Measurements from ENCODE around the gene DLGAP1. TPM values are rescaled to one million over a fixed set of nuclear protein-coding genes. Genes with fewer than 3 reads are reported as not detected.

DLGAP1 gene
- total and polyA plus RNA-seq, 4 donors: 0.06 to 1.2 (median 0.17) TPM; not detected in 1

DNA sequence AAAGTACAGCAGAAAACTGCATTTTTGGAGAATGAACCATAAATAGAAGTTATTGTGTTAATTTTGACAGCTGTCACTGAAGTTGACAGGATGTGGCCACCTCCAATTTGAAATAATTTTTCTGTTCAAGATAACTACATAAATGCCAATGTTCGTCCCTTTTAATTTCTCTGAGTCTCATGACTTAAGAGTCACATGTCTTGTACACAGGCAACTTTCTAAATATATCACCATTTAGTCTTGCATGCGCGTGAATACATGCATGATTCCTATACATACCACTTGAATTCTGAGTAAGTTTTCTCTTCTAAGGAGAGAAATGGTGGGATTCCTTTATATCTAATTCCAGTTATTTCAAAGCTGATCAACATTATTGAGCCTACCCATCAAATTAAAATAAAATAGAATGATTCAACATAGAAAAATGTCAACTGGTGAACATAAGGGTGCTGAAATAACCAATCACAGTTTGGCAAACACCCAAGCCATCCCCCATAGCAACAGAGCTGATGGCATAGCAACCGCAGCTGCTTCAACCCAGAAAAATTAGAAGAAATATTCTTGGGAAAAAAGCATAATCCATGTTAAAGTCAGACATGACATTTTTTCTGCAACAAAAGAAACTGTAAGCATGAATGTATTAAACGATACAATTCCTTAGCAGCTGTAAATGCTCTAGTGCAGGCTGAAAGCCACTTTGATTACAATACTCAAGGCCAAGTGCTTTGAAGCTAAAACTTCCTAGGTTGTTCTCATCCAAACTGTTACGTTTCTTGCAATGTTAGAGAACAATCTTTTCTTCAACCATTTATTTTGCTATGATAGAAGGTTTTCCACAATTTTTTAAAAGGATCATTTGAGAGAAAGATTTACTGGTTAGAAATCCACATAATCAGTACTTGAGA, 282.7 kb downstream of the DLGAP1 start:
- no peak overlapping the region for H3K4me3 ChIP-seq (ENCODE audit: low read depth in 1 of 3, low read length in 3 of 3)
- 86% methylated on average over 6 of the region's 6 CpGs for WGBS
- TF ChIP-seq, protein P1, sequence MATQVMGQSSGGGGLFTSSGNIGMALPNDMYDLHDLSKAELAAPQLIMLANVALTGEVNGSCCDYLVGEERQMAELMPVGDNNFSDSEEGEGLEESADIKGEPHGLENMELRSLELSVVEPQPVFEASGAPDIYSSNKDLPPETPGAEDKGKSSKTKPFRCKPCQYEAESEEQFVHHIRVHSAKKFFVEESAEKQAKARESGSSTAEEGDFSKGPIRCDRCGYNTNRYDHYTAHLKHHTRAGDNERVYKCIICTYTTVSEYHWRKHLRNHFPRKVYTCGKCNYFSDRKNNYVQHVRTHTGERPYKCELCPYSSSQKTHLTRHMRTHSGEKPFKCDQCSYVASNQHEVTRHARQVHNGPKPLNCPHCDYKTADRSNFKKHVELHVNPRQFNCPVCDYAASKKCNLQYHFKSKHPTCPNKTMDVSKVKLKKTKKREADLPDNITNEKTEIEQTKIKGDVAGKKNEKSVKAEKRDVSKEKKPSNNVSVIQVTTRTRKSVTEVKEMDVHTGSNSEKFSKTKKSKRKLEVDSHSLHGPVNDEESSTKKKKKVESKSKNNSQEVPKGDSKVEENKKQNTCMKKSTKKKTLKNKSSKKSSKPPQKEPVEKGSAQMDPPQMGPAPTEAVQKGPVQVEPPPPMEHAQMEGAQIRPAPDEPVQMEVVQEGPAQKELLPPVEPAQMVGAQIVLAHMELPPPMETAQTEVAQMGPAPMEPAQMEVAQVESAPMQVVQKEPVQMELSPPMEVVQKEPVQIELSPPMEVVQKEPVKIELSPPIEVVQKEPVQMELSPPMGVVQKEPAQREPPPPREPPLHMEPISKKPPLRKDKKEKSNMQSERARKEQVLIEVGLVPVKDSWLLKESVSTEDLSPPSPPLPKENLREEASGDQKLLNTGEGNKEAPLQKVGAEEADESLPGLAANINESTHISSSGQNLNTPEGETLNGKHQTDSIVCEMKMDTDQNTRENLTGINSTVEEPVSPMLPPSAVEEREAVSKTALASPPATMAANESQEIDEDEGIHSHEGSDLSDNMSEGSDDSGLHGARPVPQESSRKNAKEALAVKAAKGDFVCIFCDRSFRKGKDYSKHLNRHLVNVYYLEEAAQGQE (IDR thresholded peaks at IDR 0.05): no peak
- TF ChIP-seq, protein P2, sequence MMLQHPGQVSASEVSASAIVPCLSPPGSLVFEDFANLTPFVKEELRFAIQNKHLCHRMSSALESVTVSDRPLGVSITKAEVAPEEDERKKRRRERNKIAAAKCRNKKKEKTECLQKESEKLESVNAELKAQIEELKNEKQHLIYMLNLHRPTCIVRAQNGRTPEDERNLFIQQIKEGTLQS (IDR thresholded peaks at IDR 0.05): no peak
- no peak for TF ChIP-seq YY1 (IDR thresholded peaks at IDR 0.05)
- TF ChIP-seq, protein P3, sequence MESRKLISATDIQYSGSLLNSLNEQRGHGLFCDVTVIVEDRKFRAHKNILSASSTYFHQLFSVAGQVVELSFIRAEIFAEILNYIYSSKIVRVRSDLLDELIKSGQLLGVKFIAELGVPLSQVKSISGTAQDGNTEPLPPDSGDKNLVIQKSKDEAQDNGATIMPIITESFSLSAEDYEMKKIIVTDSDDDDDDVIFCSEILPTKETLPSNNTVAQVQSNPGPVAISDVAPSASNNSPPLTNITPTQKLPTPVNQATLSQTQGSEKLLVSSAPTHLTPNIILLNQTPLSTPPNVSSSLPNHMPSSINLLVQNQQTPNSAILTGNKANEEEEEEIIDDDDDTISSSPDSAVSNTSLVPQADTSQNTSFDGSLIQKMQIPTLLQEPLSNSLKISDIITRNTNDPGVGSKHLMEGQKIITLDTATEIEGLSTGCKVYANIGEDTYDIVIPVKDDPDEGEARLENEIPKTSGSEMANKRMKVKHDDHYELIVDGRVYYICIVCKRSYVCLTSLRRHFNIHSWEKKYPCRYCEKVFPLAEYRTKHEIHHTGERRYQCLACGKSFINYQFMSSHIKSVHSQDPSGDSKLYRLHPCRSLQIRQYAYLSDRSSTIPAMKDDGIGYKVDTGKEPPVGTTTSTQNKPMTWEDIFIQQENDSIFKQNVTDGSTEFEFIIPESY (IDR thresholded peaks at IDR 0.05): no peak
- H3K4me1 ChIP-seq (ENCODE audit: control insufficient read depth in 4 of 4, insufficient read depth in 4 of 4, low read length in 3 of 4): no peaks in the 10 kb centered on the region
- H3K36me3 ChIP-seq (ENCODE audit: control insufficient read depth in 4 of 4, insufficient read depth in 3 of 4, low read depth in 1 of 4, low read length in 3 of 4): no peaks in the 10 kb centered on the region
- no peak for DNase-seq (ENCODE audit: low spot score)
- peaks cover 0 to 3% (median 0%) of the 10 kb centered on the region in 4 donors for H3K27me3 ChIP-seq (ENCODE audit: control insufficient read depth in 4 of 4, insufficient read depth in 4 of 4, low read length in 3 of 4)
- no peaks in the 10 kb centered on the region for H3K9me3 ChIP-seq (ENCODE audit: control insufficient read depth in 4 of 4, low read length in 3 of 4)
- no peak overlapping the region for H3K27ac ChIP-seq (ENCODE audit: low read depth in 1 of 2, low read length in 2 of 2)
- no peak overlapping the region for H3K9ac ChIP-seq (ENCODE audit: low read depth in 1 of 2, low read length in 2 of 2)

DNA sequence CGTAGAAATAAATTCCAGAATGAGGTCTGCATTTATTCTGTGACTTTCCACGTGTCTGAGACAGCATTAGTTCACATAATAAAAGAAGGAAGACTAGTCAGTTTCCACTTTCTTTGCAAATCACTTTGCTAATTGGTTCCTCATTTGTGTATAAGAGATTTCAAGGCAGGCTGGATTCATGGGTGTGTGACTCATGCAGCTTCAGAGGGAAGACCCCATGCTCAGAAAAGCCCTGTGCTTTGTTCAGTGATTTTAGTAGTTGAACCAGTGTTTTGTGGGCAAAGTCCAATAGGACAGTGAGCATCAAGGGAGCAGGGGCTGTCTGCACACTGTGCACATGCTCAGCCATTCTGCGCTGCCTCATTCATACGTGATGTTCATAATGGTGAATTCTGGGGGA, 297.8 kb downstream of the DLGAP1 start:
- WGBS: 75% methylated on average over 4 of the region's 4 CpGs
- DNase-seq (ENCODE audit: low spot score): no peak
- TF ChIP-seq NR2F2 (IDR thresholded peaks at IDR 0.05) (no peak), RXRA (IDR thresholded peaks at IDR 0.05) (no peak), SP1 (IDR thresholded peaks at IDR 0.05) (no peak)
- no peaks in the 10 kb centered on the region for H3K36me3 ChIP-seq (ENCODE audit: control insufficient read depth in 4 of 4, insufficient read depth in 3 of 4, low read depth in 1 of 4, low read length in 3 of 4)
- no peak overlapping the region for H3K27ac ChIP-seq (ENCODE audit: low read depth in 1 of 2, low read length in 2 of 2)
- H3K4me1 ChIP-seq (ENCODE audit: control insufficient read depth in 4 of 4, insufficient read depth in 4 of 4, low read length in 3 of 4): no peaks in the 10 kb centered on the region
- H3K9ac ChIP-seq (ENCODE audit: low read depth in 1 of 2, low read length in 2 of 2): no peak overlapping the region
- H3K27me3 ChIP-seq (ENCODE audit: control insufficient read depth in 4 of 4, insufficient read depth in 4 of 4, low read length in 3 of 4): no peaks in the 10 kb centered on the region
- H3K4me3 ChIP-seq (ENCODE audit: low read depth in 1 of 3, low read length in 3 of 3): no peak overlapping the region
- no peaks in the 10 kb centered on the region for H3K9me3 ChIP-seq (ENCODE audit: control insufficient read depth in 4 of 4, low read length in 3 of 4)

DNA sequence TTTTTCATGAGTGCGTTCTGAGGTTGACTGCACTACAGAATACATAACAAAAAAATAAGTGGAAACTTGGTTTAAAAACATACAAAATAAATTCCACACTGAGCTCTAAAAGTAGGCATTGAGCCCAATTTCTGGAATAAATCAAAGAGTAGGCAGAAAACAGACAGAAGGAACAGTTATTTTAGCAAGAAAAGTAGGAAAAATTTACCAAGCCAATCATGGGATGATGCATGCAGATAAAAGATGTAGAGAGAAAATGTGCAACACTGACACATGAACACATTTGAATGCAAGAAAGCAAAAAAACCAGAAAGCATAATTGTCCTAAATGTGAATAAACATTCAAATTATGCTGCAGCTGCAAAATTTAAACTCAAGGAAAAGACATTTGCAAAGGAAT, 308.3 kb downstream of the DLGAP1 start:
- H3K36me3 ChIP-seq (ENCODE audit: control insufficient read depth in 4 of 4, insufficient read depth in 3 of 4, low read depth in 1 of 4, low read length in 3 of 4): no peaks in the 10 kb centered on the region
- H3K4me1 ChIP-seq (ENCODE audit: control insufficient read depth in 4 of 4, insufficient read depth in 4 of 4, low read length in 3 of 4): no peaks in the 10 kb centered on the region
- no peak for DNase-seq (ENCODE audit: low spot score)
- H3K27ac ChIP-seq (ENCODE audit: low read depth in 1 of 2, low read length in 2 of 2): no peak overlapping the region
- H3K9ac ChIP-seq (ENCODE audit: low read depth in 1 of 2, low read length in 2 of 2): no peak overlapping the region
- peaks cover 0 to 3% (median 0%) of the 10 kb centered on the region in 4 donors for H3K27me3 ChIP-seq (ENCODE audit: control insufficient read depth in 4 of 4, insufficient read depth in 4 of 4, low read length in 3 of 4)
- WGBS: 95% methylated on average over 1 of the region's 1 CpG
- no peaks in the 10 kb centered on the region for H3K9me3 ChIP-seq (ENCODE audit: control insufficient read depth in 4 of 4, low read length in 3 of 4)
- H3K4me3 ChIP-seq (ENCODE audit: low read depth in 1 of 3, low read length in 3 of 3): no peak overlapping the region
- TF ChIP-seq, protein P2 (IDR thresholded peaks at IDR 0.05): no peak
- TF ChIP-seq YY1 (IDR thresholded peaks at IDR 0.05) (no peak), SP1 (IDR thresholded peaks at IDR 0.05) (no peak), JUND (IDR thresholded peaks at IDR 0.05) (no peak), HNF4G (IDR thresholded peaks at IDR 0.05) (no peak), FOXA1 (IDR thresholded peaks at IDR 0.05) (no peak), TAF1 (conservative IDR thresholded peaks at IDR 0.05) (no peak), EGR1 (IDR thresholded peaks at IDR 0.05; ENCODE audit: low read depth in 2 of 2) (no peak), NR2F2 (IDR thresholded peaks at IDR 0.05) (no peak), GABPA (IDR thresholded peaks at IDR 0.05 in 1 of 2, conservative IDR thresholded peaks at IDR 0.05 in 1 of 2) (no peak), HNF4A (conservative IDR thresholded peaks at IDR 0.05) (no peak), FOXA2 (IDR thresholded peaks at IDR 0.05) (no peak)
- TF ChIP-seq, protein P1 (IDR thresholded peaks at IDR 0.05): no peak

Data from liver (tissue), 9 donors.